CD8-positive, alpha-beta memory T cell (primary cell): ENCODE measurements around the gene SCNM1. TPM values are rescaled to one million over a fixed set of nuclear protein-coding genes. Genes with fewer than 3 reads are reported as not detected.

ENCODE experiments used
- CTCF ChIA-PET: fragments of 350-600 bp; sonication (Branson Sonifier 250); formaldehyde crosslinking; loops from one replicate; lab custom pipeline; 2021; ENCODE audit warnings: antibody characterized with exemption; lab: Charles Lee
- POLR2A ChIA-PET: fragments of 350-600 bp; sonication (Branson Sonifier 250); formaldehyde crosslinking; loops from one replicate; lab custom pipeline; 2021; ENCODE audit warnings: antibody characterized with exemption; lab: Charles Lee
- DNase-seq, 5 donors: peaks; one replicate each; pipeline versions ENCODE4 v3.0.0 to v3.0.0-alpha.2; 2020 to 2022; ENCODE audit warnings: mixed read lengths in 1 of 5
- H3K27ac ChIP-seq: one replicate; pipeline ENCODE4 v1.7.0; 2013; ENCODE audit warnings: low read depth, mild to moderate bottlenecking, low read length, moderate library complexity
- H3K27me3 ChIP-seq: 2 replicates; pipeline ENCODE4 v1.7.0; 2013; ENCODE audit warnings: low read length, mild to moderate bottlenecking; ENCODE audit not compliant: insufficient read depth, poor library complexity, severe bottlenecking
- H3K36me3 ChIP-seq: 2 replicates; pipeline ENCODE4 v1.7.0; 2013; ENCODE audit warnings: mild to moderate bottlenecking, low read length, moderate library complexity; ENCODE audit not compliant: insufficient read depth
- H3K4me1 ChIP-seq: 2 replicates; pipeline ENCODE4 v1.7.0; 2013; ENCODE audit warnings: mild to moderate bottlenecking, low read length, moderate library complexity; ENCODE audit not compliant: insufficient read depth
- H3K4me3 ChIP-seq: 2 replicates; pipeline ENCODE4 v1.7.0; 2013; ENCODE audit warnings: mild to moderate bottlenecking, low read length
- H3K9me3 ChIP-seq: 2 replicates; pipeline ENCODE4 v1.7.0; 2013; ENCODE audit warnings: mild to moderate bottlenecking, low read length
- H3K27ac Mint-ChIP-seq, 8 donors: one replicate each; pipeline ENCODE4 v1.8.0; 2020 to 2021; ENCODE audit warnings: mixed read lengths in 8 of 8, mild to moderate bottlenecking in 6 of 8, inconsistent platforms in 3 of 8, moderate library complexity in 3 of 8
- H3K27me3 Mint-ChIP-seq, 2 donors: one replicate each; pipeline ENCODE4 v1.8.0; 2020 to 2021; ENCODE audit warnings: mixed read lengths in 2 of 2, mild to moderate bottlenecking in 1 of 2, moderate library complexity in 1 of 2
- H3K36me3 Mint-ChIP-seq, 3 donors: one replicate each; pipeline ENCODE4 v1.8.0; 2020 to 2021; ENCODE audit warnings: mixed read lengths in 3 of 3, inconsistent platforms in 1 of 3, mild to moderate bottlenecking in 1 of 3
- H3K4me1 Mint-ChIP-seq, 3 donors: one replicate each; pipeline ENCODE4 v1.8.0; 2020 to 2021; ENCODE audit warnings: mixed read lengths in 3 of 3, inconsistent platforms in 1 of 3, mild to moderate bottlenecking in 1 of 3
- H3K4me3 Mint-ChIP-seq, 7 donors: one replicate each; pipeline ENCODE4 v1.8.0; 2020 to 2021; ENCODE audit warnings: mixed read lengths in 7 of 7, mild to moderate bottlenecking in 6 of 7, moderate library complexity in 4 of 7, inconsistent platforms in 2 of 7
- H3K9me3 Mint-ChIP-seq, 5 donors: one replicate each; pipeline ENCODE4 v1.8.0; 2020 to 2022; ENCODE audit warnings: mixed read lengths in 5 of 5, mild to moderate bottlenecking in 3 of 5, moderate library complexity in 2 of 5, inconsistent platforms in 1 of 5
- polyA plus RNA-seq: library from polyadenylated mRNA; unstranded; fragments of 300-500 nt; fragmentation: Illumina TruSeq; gene quantifications from one replicate; pipeline ENCODE4 v1.2.3, GENCODE V29; 2021
- total RNA-seq, 2 experiments: library from RNA; stranded (reverse); gene quantifications; one replicate each; pipeline ENCODE4 v1.2.3, GENCODE V29; 2021

SCNM1 gene
- total and polyA plus RNA-seq, 3 experiments from 2014 or later, result 58.4 to 90.9 (median 86.3) TPM

- H3K27ac ChIP-seq, result peak within 1 kb of the TSS; percentile 49
- Mint-ChIP-seq H3K9me3 (no peaks in the 10 kb centered on the region), H3K36me3 (peaks cover 2 to 37% (median 7%) of the 10 kb centered on the region in 3 donors), H3K4me3 (peak within 1 kb of the TSS; percentile 97 to 100 (median 99)), H3K27me3 (no peaks in the 10 kb centered on the region), H3K27ac (peak within 1 kb of the TSS; percentile 82 to 98 (median 95)), H3K4me1 (peaks cover 42 to 59% (median 52%) of the 10 kb centered on the region in 3 donors)
- peak within 1 kb of the TSS; percentile 87 for H3K4me3 ChIP-seq
- peak; percentile 51 to 78 (median 65) for DNase-seq
- no peaks in the 10 kb centered on the region for H3K27me3 ChIP-seq
- peaks cover 39% of the 10 kb centered on the region for H3K4me1 ChIP-seq
- CTCF ChIA-PET, result interaction anchor here (0.7 to 5.2 kb wide), 23 partner anchors 9 to 184 kb away, joined by 3 to 90 read pairs (median 5); partner anchors contain the start of genes C1orf56, CDC42SE1, GABPB2 and LYSMD1
- no peaks in the 10 kb centered on the region for H3K9me3 ChIP-seq
- peaks cover 14% of the 10 kb centered on the region for H3K36me3 ChIP-seq
- POLR2A ChIA-PET, result interaction anchor here (0.6 to 1.8 kb wide), 6 partner anchors 9 to 135 kb away, joined by 4 to 8 read pairs (median 6); partner anchors contain the start of genes CDC42SE1, LYSMD1, SCNM1 and SEMA6C
Measured at GRCh38 chr1:151156515-151156819, 9.5 kb upstream of the SCNM1 start, which contains the start of gene TNFAIP8L2. Gene TNFAIP8L2 (plus strand): TSS chr1:151156649. CDS start chr1:151158698, 2,049 bp downstream.

- H3K4me3 Mint-ChIP-seq, result peak overlapping the region; percentile 97 to 100 (median 99)
- peaks cover 48 to 65% (median 58%) of the 10 kb centered on the region in 3 donors for H3K4me1 Mint-ChIP-seq
- DNase-seq, result peak in 4 of 5 donors; percentile 48 to 71 (median 65)
Measured at GRCh38 chr1:151157067-151157531, 8.8 kb upstream of the SCNM1 start.

GRCh38 chr1:151158326-151158725, 7.6 kb upstream of the SCNM1 start:
- ChIA-PET POLR2A (interaction anchor here (0.7 to 1.8 kb wide), 2 partner anchors 27 to 87 kb away, joined by 6 to 7 read pairs; no protein-coding TSS in a partner anchor), CTCF (interaction anchor here (0.7 to 5.2 kb wide), 5 partner anchors 9 to 133 kb away, joined by 3 to 90 read pairs (median 3); no protein-coding TSS in a partner anchor)
- H3K9me3 ChIP-seq, result no peaks in the 10 kb centered on the region
- Mint-ChIP-seq H3K4me1 (peaks cover 56 to 75% (median 69%) of the 10 kb centered on the region in 3 donors), H3K27me3 (no peaks in the 10 kb centered on the region), H3K9me3 (no peaks in the 10 kb centered on the region), H3K27ac (peak overlapping the region; percentile 82 to 96 (median 92)), H3K36me3 (peaks cover 2 to 47% (median 7%) of the 10 kb centered on the region in 3 donors), H3K4me3 (peak overlapping the region; percentile 97 to 100 (median 99))
- no peaks in the 10 kb centered on the region for H3K27me3 ChIP-seq
- peaks cover 53% of the 10 kb centered on the region for H3K4me1 ChIP-seq
- H3K36me3 ChIP-seq, result peaks cover 14% of the 10 kb centered on the region
- DNase-seq, result peak in 1 of 5 donors; percentile 23
- no peak overlapping the region for H3K27ac ChIP-seq
- peak overlapping the region; percentile 87 for H3K4me3 ChIP-seq

More at GRCh38 chr1:151157067-151157531, 8.8 kb upstream of the SCNM1 start:
- H3K27me3 ChIP-seq, result no peaks in the 10 kb centered on the region
- H3K27ac Mint-ChIP-seq, result peak overlapping the region; percentile 82 to 98 (median 95)
- H3K36me3 Mint-ChIP-seq, result peaks cover 2 to 43% (median 7%) of the 10 kb centered on the region in 3 donors
- H3K36me3 ChIP-seq, result peaks cover 14% of the 10 kb centered on the region
- peaks cover 45% of the 10 kb centered on the region for H3K4me1 ChIP-seq
- peak overlapping the region; percentile 49 for H3K27ac ChIP-seq
- ChIA-PET CTCF (interaction anchor here (0.7 to 5.2 kb wide), 24 partner anchors 9 to 184 kb away, joined by 3 to 90 read pairs (median 5); partner anchors contain the start of genes C1orf56, CDC42SE1, GABPB2 and LYSMD1), POLR2A (interaction anchor here (0.6 to 1.8 kb wide), 9 partner anchors 9 to 860 kb away, joined by 4 to 8 read pairs (median 5); partner anchors contain the start of genes CDC42SE1, LYSMD1, SCNM1 and SEMA6C)
- peak overlapping the region; percentile 87 for H3K4me3 ChIP-seq
- no peaks in the 10 kb centered on the region for H3K9me3 Mint-ChIP-seq
- no peaks in the 10 kb centered on the region for H3K27me3 Mint-ChIP-seq
- H3K9me3 ChIP-seq, result no peaks in the 10 kb centered on the region

GRCh38 chr1:151158751-151159251, 7.1 kb upstream of the SCNM1 start:
- CTCF ChIA-PET, result interaction anchor here (1.5 to 5.2 kb wide), 4 partner anchors 23 to 134 kb away, joined by 3 to 90 read pairs (median 28); no protein-coding TSS in a partner anchor
- Mint-ChIP-seq H3K27ac (peak overlapping the region in 7 of 8 donors; percentile 77 to 96 (median 90)), H3K4me1 (peaks cover 56 to 75% (median 69%) of the 10 kb centered on the region in 3 donors), H3K36me3 (peaks cover 2 to 47% (median 7%) of the 10 kb centered on the region in 3 donors), H3K9me3 (no peaks in the 10 kb centered on the region), H3K27me3 (no peaks in the 10 kb centered on the region), H3K4me3 (peak overlapping the region; percentile 43 to 100 (median 99))
- Histone ChIP-seq H3K36me3 (peaks cover 14% of the 10 kb centered on the region), H3K4me1 (peaks cover 53% of the 10 kb centered on the region), H3K9me3 (no peaks in the 10 kb centered on the region), H3K27me3 (no peaks in the 10 kb centered on the region), H3K4me3 (peak overlapping the region; percentile 87), H3K27ac (no peak overlapping the region)
- no peak for DNase-seq
- POLR2A ChIA-PET, result interaction anchor here (1.0 to 1.4 kb wide), 2 partner anchors 31 to 95 kb away, joined by 3 to 4 read pairs; partner anchors contain the start of genes PSMD4 and VPS72

- POLR2A ChIA-PET, result interaction anchor here (1.0 to 1.4 kb wide), 2 partner anchors 31 to 95 kb away, joined by 3 to 4 read pairs; partner anchors contain the start of genes PSMD4 and VPS72
- Mint-ChIP-seq H3K4me3 (peak overlapping the region; percentile 39 to 100 (median 56)), H3K36me3 (peaks cover 2 to 52% (median 7%) of the 10 kb centered on the region in 3 donors), H3K27me3 (no peaks in the 10 kb centered on the region), H3K9me3 (no peaks in the 10 kb centered on the region), H3K4me1 (peaks cover 59 to 80% (median 73%) of the 10 kb centered on the region in 3 donors), H3K27ac (peak overlapping the region; percentile 30 to 96 (median 80))
- Histone ChIP-seq H3K36me3 (peaks cover 14% of the 10 kb centered on the region), H3K9me3 (no peaks in the 10 kb centered on the region), H3K27me3 (no peaks in the 10 kb centered on the region), H3K4me3 (peak overlapping the region; percentile 87), H3K27ac (no peak overlapping the region), H3K4me1 (peaks cover 53% of the 10 kb centered on the region)
- no peak for DNase-seq
- CTCF ChIA-PET, result interaction anchor here (1.5 to 5.0 kb wide), 3 partner anchors 24 to 135 kb away, joined by 3 to 90 read pairs (median 8); no protein-coding TSS in a partner anchor
Measured at GRCh38 chr1:151159373-151159772, 6.6 kb upstream of the SCNM1 start.

GRCh38 chr1:151164732-151165280, 1.1 kb upstream of the SCNM1 start:
- Histone ChIP-seq H3K4me3 (peak overlapping the region; percentile 94), H3K4me1 (peaks cover 46% of the 10 kb centered on the region), H3K36me3 (peaks cover 9% of the 10 kb centered on the region), H3K27ac (peak overlapping the region; percentile 78), H3K9me3 (no peaks in the 10 kb centered on the region), H3K27me3 (no peaks in the 10 kb centered on the region)
- POLR2A ChIA-PET, result interaction anchor here (0.6 to 2.4 kb wide), 3 partner anchors 8 to 90 kb away, joined by 3 to 8 read pairs (median 3); partner anchors contain the start of genes PSMD4 and TNFAIP8L2
- no peak for DNase-seq
- Mint-ChIP-seq H3K4me1 (peaks cover 45 to 75% (median 52%) of the 10 kb centered on the region in 3 donors), H3K9me3 (peaks cover 0 to 2% (median 0%) of the 10 kb centered on the region in 5 donors), H3K27me3 (peaks cover 0 to 3% of the 10 kb centered on the region in 2 donors), H3K27ac (peak overlapping the region in 7 of 8 donors; percentile 24 to 97 (median 61)), H3K36me3 (peaks cover 0 to 57% (median 5%) of the 10 kb centered on the region in 3 donors), H3K4me3 (peak overlapping the region; percentile 23 to 96 (median 93))
- CTCF ChIA-PET, result interaction anchor here (3.2 kb wide), 1 partner anchor 9 kb away, joined by 17 read pairs; the partner anchor contains the start of gene TNFAIP8L2

GRCh38 chr1:151165281-151165737, 635 bp upstream of the SCNM1 start:
- Histone ChIP-seq H3K27ac (peak overlapping the region; percentile 78), H3K36me3 (peaks cover 9% of the 10 kb centered on the region), H3K27me3 (no peaks in the 10 kb centered on the region), H3K4me1 (peaks cover 41% of the 10 kb centered on the region), H3K9me3 (no peaks in the 10 kb centered on the region), H3K4me3 (peak overlapping the region; percentile 94)
- ChIA-PET POLR2A (interaction anchor here (0.6 to 2.4 kb wide), 3 partner anchors 8 to 89 kb away, joined by 3 to 8 read pairs (median 3); partner anchors contain the start of genes PSMD4 and TNFAIP8L2), CTCF (interaction anchor here (3.2 kb wide), 1 partner anchor 9 kb away, joined by 17 read pairs; the partner anchor contains the start of gene TNFAIP8L2)
- Mint-ChIP-seq H3K4me1 (peaks cover 42 to 70% (median 47%) of the 10 kb centered on the region in 3 donors), H3K27ac (peak overlapping the region; percentile 91 to 99 (median 95)), H3K36me3 (peaks cover 0 to 60% (median 5%) of the 10 kb centered on the region in 3 donors), H3K4me3 (peak overlapping the region; percentile 92 to 99 (median 95)), H3K27me3 (peaks cover 0 to 3% of the 10 kb centered on the region in 2 donors), H3K9me3 (peaks cover 0 to 2% (median 0%) of the 10 kb centered on the region in 5 donors)
- peak in 2 of 5 donors; percentile 13 to 52 for DNase-seq
